GM23338 (cell line): ENCODE data around the gene TMEM123. TPM values are rescaled to one million over a fixed set of nuclear protein-coding genes. Genes with fewer than 3 reads are reported as not detected.

Source experiments
- ATAC-seq: fragments of 200-7000 bp; cut with Tn5 transposase; 3 replicates; pipeline ENCODE4 v1.9.1; 2020
- DNase-seq: peaks from one replicate; pipeline ENCODE4 v3.0.0-alpha.2; 2015; ENCODE audit warnings: low spot score
- H2AFZ ChIP-seq: fragments of 200-600 bp; sonication (generic); 2 replicates; pipeline ENCODE4 v1.8.0; 2016; ENCODE audit warnings: antibody characterized with exemption, mild to moderate bottlenecking, moderate library complexity
- H3F3A ChIP-seq: fragments of 200-600 bp; sonication (generic); replicated peaks from 2 replicates; pipeline ENCODE4 v1.8.0; 2017; ENCODE audit warnings: antibody characterized with exemption, mixed run types, low read depth
- H3K27ac ChIP-seq: fragments of 200-600 bp; sonication (generic); 2 replicates; pipeline ENCODE4 v1.6.1; 2016; ENCODE audit warnings: low read depth
- H3K27me3 ChIP-seq: fragments of 200-600 bp; sonication (generic); 2 replicates; pipeline ENCODE4 v1.8.0; 2016; ENCODE audit warnings: mild to moderate bottlenecking, mixed run types, moderate library complexity; ENCODE audit not compliant: insufficient read depth
- H3K36me3 ChIP-seq: fragments of 200-600 bp; sonication (generic); 2 replicates; pipeline ENCODE4 v1.8.0; 2016; ENCODE audit warnings: mild to moderate bottlenecking; ENCODE audit not compliant: insufficient read depth
- H3K4me1 ChIP-seq: fragments of 200-600 bp; sonication (generic); 2 replicates; pipeline ENCODE4 v1.8.0; 2016; ENCODE audit warnings: mild to moderate bottlenecking, moderate library complexity; ENCODE audit not compliant: insufficient read depth
- H3K4me2 ChIP-seq: fragments of 200-600 bp; sonication (generic); 2 replicates; pipeline ENCODE4 v1.7.1; 2017; ENCODE audit warnings: mixed run types
- H3K4me3 ChIP-seq: fragments of 200-600 bp; sonication (generic); 2 replicates; pipeline ENCODE4 v1.6.1; 2016; ENCODE audit warnings: mixed run types
- H3K79me2 ChIP-seq: fragments of 200-600 bp; sonication (generic); replicated peaks from 2 replicates; pipeline ENCODE4 v1.8.0; 2017; ENCODE audit warnings: mild to moderate bottlenecking; ENCODE audit not compliant: insufficient read depth
- H3K9me2 ChIP-seq: fragments of 200-600 bp; sonication (generic); 2 replicates; pipeline ENCODE4 v1.8.0; 2017; ENCODE audit not compliant: insufficient read depth
- H4K20me1 ChIP-seq: fragments of 200-600 bp; sonication (generic); replicated peaks from 2 replicates; pipeline ENCODE4 v1.8.0; 2017; ENCODE audit warnings: mild to moderate bottlenecking; ENCODE audit not compliant: insufficient read depth
- H3K27ac Mint-ChIP-seq: 2 replicates; pipeline ENCODE4 v1.8.0; 2020; ENCODE audit warnings: inconsistent platforms, mild to moderate bottlenecking, moderate library complexity, mixed read lengths
- H3K27me3 Mint-ChIP-seq: 3 replicates; pipeline ENCODE4 v1.8.0; 2022; ENCODE audit warnings: low read depth, mild to moderate bottlenecking, moderate library complexity, mixed read lengths, inconsistent platforms; ENCODE audit not compliant: insufficient read depth, poor library complexity
- H3K36me3 Mint-ChIP-seq: 3 replicates; pipeline ENCODE4 v1.8.0; 2021; ENCODE audit warnings: low read depth, mild to moderate bottlenecking, inconsistent platforms, moderate library complexity, mixed read lengths
- H3K4me1 Mint-ChIP-seq: 3 replicates; pipeline ENCODE4 v1.8.0; 2020; ENCODE audit warnings: mild to moderate bottlenecking, inconsistent platforms, mixed read lengths
- H3K4me3 Mint-ChIP-seq: 3 replicates; pipeline ENCODE4 v1.8.0; 2021; ENCODE audit warnings: moderate library complexity, mild to moderate bottlenecking, inconsistent platforms, mixed read lengths
- H3K9me3 Mint-ChIP-seq: 3 replicates; pipeline ENCODE4 v1.8.0; 2020; ENCODE audit warnings: moderate library complexity, mild to moderate bottlenecking, inconsistent platforms, mixed read lengths
- CREB1 ChIP-seq: fragments of 250-450 bp; sonication (Bioruptor Pico); IDR thresholded peaks from 2 replicates; pipeline ENCODE4 v1.5.0; 2020; ENCODE audit warnings: low read depth, mild to moderate bottlenecking, moderate library complexity
- EZH2phosphoT487 ChIP-seq: fragments of 200-600 bp; sonication (generic); IDR thresholded peaks from one replicate; pipeline ENCODE4 v1.8.1; 2018; ENCODE audit warnings: antibody characterized with exemption; ENCODE audit not compliant: unreplicated experiment
- JUNB ChIP-seq: IDR thresholded peaks from one replicate; pipeline ENCODE4 v1.6.1; 2016; ENCODE audit warnings: antibody characterized with exemption; ENCODE audit not compliant: unreplicated experiment
- POLR2AphosphoS5 ChIP-seq: IDR thresholded peaks from 2 replicates; pipeline ENCODE4 v1.6.1; 2016; ENCODE audit warnings: antibody characterized with exemption, low read depth
- STAT1 ChIP-seq: IDR thresholded peaks from one replicate; pipeline ENCODE4 v1.6.1; 2016; ENCODE audit warnings: antibody characterized with exemption; ENCODE audit not compliant: unreplicated experiment
- ZNF114 ChIP-seq: fragments of 250-450 bp; sonication (Bioruptor Pico); IDR thresholded peaks from 2 replicates; pipeline ENCODE4 v1.5.0; 2020; ENCODE audit warnings: mild to moderate bottlenecking, moderate library complexity
- ZNF331 ChIP-seq: fragments of 250-450 bp; sonication (Bioruptor Pico); IDR thresholded peaks from 2 replicates; pipeline ENCODE4 v1.5.0; 2020; ENCODE audit warnings: low read depth, mild to moderate bottlenecking, moderate library complexity
- polyA plus RNA-seq: library from polyadenylated mRNA; unstranded; fragments of >200 nt; fragmentation: Nextera tagmentation; extraction: Ambion mirVana; gene quantifications from 2 replicates; pipeline ENCODE4 v1.2.1, GENCODE V29; 2016
- total RNA-seq: library from RNA; depleted of rRNA; stranded (reverse); fragments of >200 nt; shearing (Covaris generic); gene quantifications from 2 replicates; pipeline ENCODE4 v1.2.3, GENCODE V29; 2014
- TF ChIP-seq, protein P1 (sequence below): IDR thresholded peaks from 2 replicates; pipeline ENCODE4 v1.6.1; 2016; ENCODE audit warnings: antibody characterized with exemption
- TF ChIP-seq, protein P2 (sequence below): IDR thresholded peaks from one replicate; pipeline ENCODE4 v1.6.1; 2018; ENCODE audit warnings: antibody characterized with exemption; ENCODE audit not compliant: unreplicated experiment
- TF ChIP-seq, protein P3 (sequence below), 2 experiments: fragments of 200-600 bp in 1 of 2; sonication (generic) in 1 of 2; conservative IDR thresholded peaks; 2 replicates each; pipeline versions ENCODE4 v1.5.1 to v1.6.1; 2016 to 2017; ENCODE audit warnings: antibody characterized with exemption in 2 of 2, low read depth in 2 of 2, mild to moderate bottlenecking in 2 of 2, moderate library complexity in 1 of 2

TMEM123 gene
- total and polyA plus RNA-seq, 2 experiments from 2014 or later = 44.1 to 61.0 TPM

DNA sequence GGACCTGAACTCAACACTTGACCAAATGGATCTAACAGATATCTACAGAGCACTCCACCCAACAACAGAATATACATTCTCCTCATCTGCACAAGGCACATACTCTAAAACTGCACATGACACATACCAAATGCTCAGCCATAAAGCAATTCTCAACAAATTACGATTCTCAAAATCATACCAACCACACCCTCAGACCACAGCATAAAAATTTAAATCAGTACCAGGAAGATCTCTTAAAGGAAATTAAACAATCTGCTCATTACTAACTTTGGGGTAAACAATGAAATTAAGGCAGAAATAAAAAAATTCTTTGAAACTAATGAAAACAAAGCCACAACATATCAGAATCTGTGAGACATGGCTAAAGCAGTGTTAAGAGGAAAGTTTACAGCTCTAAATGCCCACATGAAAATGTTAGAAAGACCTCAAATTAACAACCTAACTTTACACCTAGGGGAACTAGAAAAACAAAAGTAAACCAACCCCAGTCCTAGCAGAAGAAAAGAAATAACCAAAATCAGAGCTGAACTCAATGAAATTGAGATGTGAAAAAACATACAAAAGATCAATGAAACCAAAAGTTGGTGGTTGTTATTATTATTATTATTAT, 37.2 kb downstream of the TMEM123 start:
- no peak overlapping the region for H3K4me2 ChIP-seq
- Mint-ChIP-seq H3K4me1 (no peaks in the 10 kb centered on the region; the same call in 2 of the 3 replicates), H3K36me3 (peaks cover 28% of the 10 kb centered on the region), H3K9me3 (peaks cover 14% of the 10 kb centered on the region; the same call in 2 of the 3 replicates), H3K4me3 (no peak overlapping the region), H3K27ac (no peak overlapping the region), H3K27me3 (no peaks in the 10 kb centered on the region)
- no peak overlapping the region for H3K27ac ChIP-seq
- H3F3A ChIP-seq = no peaks in the 10 kb centered on the region
- H4K20me1 ChIP-seq = peaks cover 3% of the 10 kb centered on the region
- H3K36me3 ChIP-seq = no peaks in the 10 kb centered on the region
- DNase-seq (no peak), ATAC-seq (no peak)
- no peaks in the 10 kb centered on the region for H3K27me3 ChIP-seq
- H3K79me2 ChIP-seq = peaks cover 55% of the 10 kb centered on the region
- no peaks in the 10 kb centered on the region for H3K9me2 ChIP-seq
- no peak overlapping the region for H3K4me3 ChIP-seq
- H3K4me1 ChIP-seq = 0 out of 2 replicates have a peak, but pooled peaks cover 6% of the 10 kb centered on the region
- H2AFZ ChIP-seq = no peak overlapping the region
- TF ChIP-seq ZNF114 (CRISPR knock-in tag) (no peak), POLR2AphosphoS5 (no peak), STAT1 (no peak), CREB1 (CRISPR knock-in tag) (no peak), EZH2phosphoT487 (no peak), ZNF331 (CRISPR knock-in tag) (no peak), JUNB (no peak)
- TF ChIP-seq, protein P1, sequence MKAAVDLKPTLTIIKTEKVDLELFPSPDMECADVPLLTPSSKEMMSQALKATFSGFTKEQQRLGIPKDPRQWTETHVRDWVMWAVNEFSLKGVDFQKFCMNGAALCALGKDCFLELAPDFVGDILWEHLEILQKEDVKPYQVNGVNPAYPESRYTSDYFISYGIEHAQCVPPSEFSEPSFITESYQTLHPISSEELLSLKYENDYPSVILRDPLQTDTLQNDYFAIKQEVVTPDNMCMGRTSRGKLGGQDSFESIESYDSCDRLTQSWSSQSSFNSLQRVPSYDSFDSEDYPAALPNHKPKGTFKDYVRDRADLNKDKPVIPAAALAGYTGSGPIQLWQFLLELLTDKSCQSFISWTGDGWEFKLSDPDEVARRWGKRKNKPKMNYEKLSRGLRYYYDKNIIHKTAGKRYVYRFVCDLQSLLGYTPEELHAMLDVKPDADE = no peak
- TF ChIP-seq, protein P2, sequence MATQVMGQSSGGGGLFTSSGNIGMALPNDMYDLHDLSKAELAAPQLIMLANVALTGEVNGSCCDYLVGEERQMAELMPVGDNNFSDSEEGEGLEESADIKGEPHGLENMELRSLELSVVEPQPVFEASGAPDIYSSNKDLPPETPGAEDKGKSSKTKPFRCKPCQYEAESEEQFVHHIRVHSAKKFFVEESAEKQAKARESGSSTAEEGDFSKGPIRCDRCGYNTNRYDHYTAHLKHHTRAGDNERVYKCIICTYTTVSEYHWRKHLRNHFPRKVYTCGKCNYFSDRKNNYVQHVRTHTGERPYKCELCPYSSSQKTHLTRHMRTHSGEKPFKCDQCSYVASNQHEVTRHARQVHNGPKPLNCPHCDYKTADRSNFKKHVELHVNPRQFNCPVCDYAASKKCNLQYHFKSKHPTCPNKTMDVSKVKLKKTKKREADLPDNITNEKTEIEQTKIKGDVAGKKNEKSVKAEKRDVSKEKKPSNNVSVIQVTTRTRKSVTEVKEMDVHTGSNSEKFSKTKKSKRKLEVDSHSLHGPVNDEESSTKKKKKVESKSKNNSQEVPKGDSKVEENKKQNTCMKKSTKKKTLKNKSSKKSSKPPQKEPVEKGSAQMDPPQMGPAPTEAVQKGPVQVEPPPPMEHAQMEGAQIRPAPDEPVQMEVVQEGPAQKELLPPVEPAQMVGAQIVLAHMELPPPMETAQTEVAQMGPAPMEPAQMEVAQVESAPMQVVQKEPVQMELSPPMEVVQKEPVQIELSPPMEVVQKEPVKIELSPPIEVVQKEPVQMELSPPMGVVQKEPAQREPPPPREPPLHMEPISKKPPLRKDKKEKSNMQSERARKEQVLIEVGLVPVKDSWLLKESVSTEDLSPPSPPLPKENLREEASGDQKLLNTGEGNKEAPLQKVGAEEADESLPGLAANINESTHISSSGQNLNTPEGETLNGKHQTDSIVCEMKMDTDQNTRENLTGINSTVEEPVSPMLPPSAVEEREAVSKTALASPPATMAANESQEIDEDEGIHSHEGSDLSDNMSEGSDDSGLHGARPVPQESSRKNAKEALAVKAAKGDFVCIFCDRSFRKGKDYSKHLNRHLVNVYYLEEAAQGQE = no peak
- TF ChIP-seq, protein P3, sequence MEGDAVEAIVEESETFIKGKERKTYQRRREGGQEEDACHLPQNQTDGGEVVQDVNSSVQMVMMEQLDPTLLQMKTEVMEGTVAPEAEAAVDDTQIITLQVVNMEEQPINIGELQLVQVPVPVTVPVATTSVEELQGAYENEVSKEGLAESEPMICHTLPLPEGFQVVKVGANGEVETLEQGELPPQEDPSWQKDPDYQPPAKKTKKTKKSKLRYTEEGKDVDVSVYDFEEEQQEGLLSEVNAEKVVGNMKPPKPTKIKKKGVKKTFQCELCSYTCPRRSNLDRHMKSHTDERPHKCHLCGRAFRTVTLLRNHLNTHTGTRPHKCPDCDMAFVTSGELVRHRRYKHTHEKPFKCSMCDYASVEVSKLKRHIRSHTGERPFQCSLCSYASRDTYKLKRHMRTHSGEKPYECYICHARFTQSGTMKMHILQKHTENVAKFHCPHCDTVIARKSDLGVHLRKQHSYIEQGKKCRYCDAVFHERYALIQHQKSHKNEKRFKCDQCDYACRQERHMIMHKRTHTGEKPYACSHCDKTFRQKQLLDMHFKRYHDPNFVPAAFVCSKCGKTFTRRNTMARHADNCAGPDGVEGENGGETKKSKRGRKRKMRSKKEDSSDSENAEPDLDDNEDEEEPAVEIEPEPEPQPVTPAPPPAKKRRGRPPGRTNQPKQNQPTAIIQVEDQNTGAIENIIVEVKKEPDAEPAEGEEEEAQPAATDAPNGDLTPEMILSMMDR (conservative IDR thresholded peaks at IDR 0.05; ENCODE audit: low read depth in 2 of 2) = no peak
